Thyroid gland (tissue), 4 donors: Measurements from ENCODE around the gene DLK2. TPM values are rescaled to one million over a fixed set of nuclear protein-coding genes. Genes with fewer than 3 reads are reported as not detected.
"Not testable (repeated sequence)": the region's sequence is repeated elsewhere in the genome, so short reads cannot be mapped to it uniquely, and the experiment has no call there.

Experiments
- DNase-seq, 2 donors: peaks; one replicate each; pipeline ENCODE4 v3.0.0-alpha.2; 2019
- H3K27ac ChIP-seq, 3 donors: fragments of 200-600 bp; sonication (generic); 1 replicate in 2 of 3; 2 replicates in 1 of 3; pipeline ENCODE4 v1.5.1; 2016 to 2019; ENCODE audit warnings: mild to moderate bottlenecking in 1 of 3, moderate library complexity in 1 of 3
- H3K27me3 ChIP-seq: fragments of 200-600 bp; sonication (generic); one replicate; pipeline ENCODE4 v1.5.1; 2019
- H3K36me3 ChIP-seq, 2 donors: fragments of 200-600 bp; sonication (generic); one replicate each; pipeline ENCODE4 v1.5.1; 2016 to 2019
- H3K4me1 ChIP-seq, 2 donors: fragments of 200-600 bp; sonication (generic); one replicate each; pipeline ENCODE4 v1.5.1; 2017 to 2019
- H3K4me3 ChIP-seq, 3 donors: fragments of 200-600 bp; sonication (generic); replicated peaks in 1 of 3; 1 replicate in 2 of 3; 2 replicates in 1 of 3; pipeline ENCODE4 v1.5.1; 2016; ENCODE audit warnings: mild to moderate bottlenecking in 1 of 3
- H3K9me3 ChIP-seq: fragments of 200-600 bp; sonication (generic); one replicate; pipeline ENCODE4 v1.5.1; 2017
- CTCF ChIP-seq, 6 experiments: fragments of 200-600 bp in 3 of 6; fragments of 450-650 bp in 3 of 6; sonication (generic) in 3 of 6; IDR thresholded peaks; one replicate each; pipeline ENCODE4 v1.5.1; 2016 to 2019; ENCODE audit warnings: antibody characterized with exemption in 6 of 6, mild to moderate bottlenecking in 2 of 6, inconsistent platforms in 1 of 6, moderate library complexity in 1 of 6
- POLR2A ChIP-seq, 2 donors: fragments of 450-650 bp; IDR thresholded peaks; one replicate each; pipeline ENCODE4 v1.6.1; 2017; ENCODE audit warnings: antibody characterized with exemption in 2 of 2, mild to moderate bottlenecking in 2 of 2, moderate library complexity in 1 of 2
- WGBS, 2 donors: methylation state at CpG; one replicate each; pipeline ENCODE4 v1.1.5; 2017; 5-methylcytosine and 5-hydroxymethylcytosine counted together
- intact Hi-C: fragments of 100-400 bp; cut with DNase I; formaldehyde crosslinking; loops from one replicate; pipeline ENCODE4 v1.15.1; 2023
- total RNA-seq, 4 donors: library from RNA; depleted of rRNA; stranded (reverse); fragments of >200 nt; gene quantifications; one replicate each; pipeline ENCODE4 v1.2.3, GENCODE V29; 2016

The DLK2 gene
- total RNA-seq, 4 donors from 2014 or later = 0.89 to 1.3 (median 1.3) TPM; not detected in 1

DNA sequence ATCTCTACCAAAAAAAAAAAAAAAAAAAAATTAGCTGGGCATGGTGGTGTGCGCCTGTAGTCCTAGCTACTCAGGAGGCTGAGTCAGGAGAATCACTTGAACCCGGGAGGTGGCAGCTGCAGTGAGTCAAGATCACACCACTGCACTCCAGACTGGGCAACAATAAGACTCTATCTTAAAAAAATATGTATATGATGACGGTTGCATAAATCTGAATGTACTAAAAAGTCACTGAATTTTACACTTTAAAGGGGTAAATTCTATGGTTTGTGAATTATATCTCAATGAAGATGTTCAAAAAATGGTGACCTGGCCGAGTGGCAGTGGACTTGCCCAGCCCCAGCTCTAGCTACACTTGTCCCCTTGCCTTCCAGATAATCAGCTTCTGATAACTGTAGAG, 38.4 kb downstream of the DLK2 start:
- intact Hi-C loops = no loop called here
- Histone ChIP-seq H3K4me1 (no peaks in the 10 kb centered on the region), H3K27me3 (no peaks in the 10 kb centered on the region), H3K36me3 (no peaks in the 10 kb centered on the region), H3K27ac (no peak overlapping the region), H3K4me3 (no peak overlapping the region), H3K9me3 (no peaks in the 10 kb centered on the region)
- TF ChIP-seq POLR2A (IDR thresholded peaks at IDR 0.05) = no peak
- no peak for TF ChIP-seq CTCF (IDR thresholded peaks at IDR 0.05)
- 72 to 77% methylated on average over 4 of the region's 4 CpGs for WGBS, 2 donors
- no peak for DNase-seq

DNA sequence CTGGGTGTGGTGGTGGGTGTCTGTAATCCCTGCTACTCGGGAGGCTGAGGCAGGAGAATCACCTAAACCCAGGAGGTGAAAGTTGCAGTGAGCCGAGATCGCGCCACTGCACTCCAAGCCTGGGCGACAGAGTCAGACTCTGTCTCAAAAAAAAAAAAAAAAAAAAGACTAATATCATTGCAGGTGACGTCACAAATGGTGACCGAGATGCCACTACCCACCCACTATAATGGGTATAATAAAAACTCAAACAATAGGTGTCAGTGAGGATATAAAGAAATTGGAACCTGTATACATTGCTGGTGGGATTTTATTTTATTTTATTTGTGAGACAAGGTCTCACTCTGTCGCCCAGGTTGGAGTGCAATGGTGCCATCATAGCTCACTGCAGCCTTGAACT, 40.1 kb downstream of the DLK2 start:
- DNase-seq, H3K27ac ChIP-seq, H3K4me1 ChIP-seq, H3K9me3 ChIP-seq, intact Hi-C loops, H3K36me3 ChIP-seq, H3K4me3 ChIP-seq, H3K27me3 ChIP-seq: not testable (repeated sequence)
- WGBS, 2 donors = 90 to 91% methylated on average over 8 of the region's 8 CpGs

DNA sequence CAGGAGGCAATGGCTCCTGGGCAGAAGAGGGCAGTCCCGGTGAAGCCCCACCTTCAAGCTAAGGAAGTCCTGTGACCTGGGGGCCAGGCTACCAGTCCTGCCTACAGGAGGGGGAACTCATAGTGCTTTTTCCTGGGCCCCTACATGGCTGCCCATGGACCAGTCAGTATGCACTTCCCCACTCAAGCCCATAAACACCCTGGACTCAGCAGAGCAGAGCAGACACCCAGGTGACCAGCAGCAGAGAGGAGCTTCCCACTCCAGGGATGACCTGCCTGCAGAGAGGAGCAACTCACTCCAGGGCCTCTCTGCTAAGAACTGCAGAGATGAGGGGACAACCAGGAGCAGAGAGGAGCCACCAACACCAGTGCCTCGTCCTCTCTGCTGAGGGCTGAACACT, 42.3 kb downstream of the DLK2 start:
- 89 to 100% methylated on average over 1 of the region's 2 CpGs for WGBS, 2 donors
- DNase-seq = no peak
- intact Hi-C loops = no loop called here

DNA sequence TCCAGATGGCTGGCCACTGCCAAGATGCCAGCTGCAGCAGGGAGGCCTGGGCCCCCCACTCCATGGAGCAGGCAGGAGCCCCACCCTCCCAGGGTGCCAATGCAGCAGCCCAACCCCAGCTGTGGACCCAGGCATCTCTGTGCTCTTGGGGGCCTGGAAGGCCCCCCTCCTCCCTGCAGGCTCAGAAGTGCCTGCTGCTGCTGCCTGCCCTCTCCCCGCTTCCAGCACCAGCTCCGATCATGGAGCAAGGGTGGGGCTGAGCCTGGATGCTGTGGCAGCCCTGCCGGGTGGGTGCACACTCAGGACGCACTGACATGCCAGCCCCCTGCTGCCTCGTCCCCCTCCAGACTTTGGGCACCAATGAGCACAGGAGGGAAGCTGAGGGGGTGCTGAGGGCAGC, 42.8 kb downstream of the DLK2 start:
- no peaks in the 10 kb centered on the region for H3K4me1 ChIP-seq
- H3K9me3 ChIP-seq = no peaks in the 10 kb centered on the region
- H3K36me3 ChIP-seq = no peaks in the 10 kb centered on the region
- H3K27ac ChIP-seq = no peak overlapping the region
- 75% methylated on average over 2 of the region's 5 CpGs; no CpG with 5 or more reads in 1 of the 2 donors for WGBS, 2 donors
- H3K4me3 ChIP-seq = no peak overlapping the region
- TF ChIP-seq POLR2A (IDR thresholded peaks at IDR 0.05) (no peak), CTCF (IDR thresholded peaks at IDR 0.05) (no peak)
- no peak for DNase-seq
- H3K27me3 ChIP-seq = no peaks in the 10 kb centered on the region
- intact Hi-C loops = no loop called here

More for the DNA sequence above, 42.3 kb downstream of the DLK2 start:
- Histone ChIP-seq H3K9me3 (no peaks in the 10 kb centered on the region), H3K27ac (no peak overlapping the region), H3K4me3 (no peak overlapping the region), H3K36me3 (no peaks in the 10 kb centered on the region), H3K27me3 (no peaks in the 10 kb centered on the region), H3K4me1 (no peaks in the 10 kb centered on the region)
- no peak for TF ChIP-seq POLR2A (IDR thresholded peaks at IDR 0.05)
- TF ChIP-seq CTCF (IDR thresholded peaks at IDR 0.05) = no peak

GRCh38 chr6:43410776-43411175, 44.6 kb downstream of the DLK2 start:
- H3K27me3 ChIP-seq, H3K4me1 ChIP-seq, intact Hi-C loops, H3K4me3 ChIP-seq, H3K9me3 ChIP-seq, DNase-seq, H3K27ac ChIP-seq, H3K36me3 ChIP-seq: not testable (repeated sequence)
- WGBS, 2 donors = 91 to 95% methylated on average over 1 of the region's 1 CpG

DNA sequence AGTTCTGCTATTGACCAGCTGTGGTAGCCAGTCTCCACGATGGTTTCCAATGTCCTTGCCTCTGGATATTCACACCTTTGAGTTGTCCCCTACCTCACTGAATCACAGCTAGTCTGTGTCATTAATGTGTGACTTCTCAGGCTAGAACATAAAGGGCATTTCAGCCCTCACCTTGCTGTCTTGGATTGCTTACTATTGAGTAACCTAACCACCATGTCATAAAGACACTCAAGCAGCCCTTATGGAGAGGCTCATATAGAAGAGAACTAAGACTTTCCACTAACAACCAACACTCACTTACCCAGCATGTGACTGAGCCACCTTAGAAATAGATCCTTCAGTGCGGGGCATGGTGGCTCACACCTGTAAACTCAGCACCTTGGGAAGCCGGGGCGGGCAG, 47.1 kb downstream of the DLK2 start:
- Histone ChIP-seq H3K27ac (no peak overlapping the region), H3K4me1 (no peaks in the 10 kb centered on the region), H3K4me3 (no peak overlapping the region), H3K9me3 (no peaks in the 10 kb centered on the region), H3K36me3 (no peaks in the 10 kb centered on the region), H3K27me3 (no peaks in the 10 kb centered on the region)
- intact Hi-C loops = no loop called here
- WGBS, 2 donors = 93 to 96% methylated on average over 2 to 4 of the region's 4 CpGs
- DNase-seq = no peak
- TF ChIP-seq POLR2A (IDR thresholded peaks at IDR 0.05) (no peak), CTCF (IDR thresholded peaks at IDR 0.05) (no peak)
